GM21390 (cell line): ENCODE measurements around the gene ZBTB38.

ENCODE experiments used
- ATAC-seq: cut with Tn5 transposase; IDR thresholded peaks from one replicate; pipeline ENCODE4 v1.9.1; 2021; ENCODE audit not compliant: unreplicated experiment

Gene ZBTB38

GRCh38 chr3:141362736-141363135 lies 5.6 kb upstream of the ZBTB38 start:
- ATAC-seq: no peak

GRCh38 chr3:141365201-141365600 lies 3.1 kb upstream of the ZBTB38 start:
- ATAC-seq: no peak

- no peak for ATAC-seq
Observed at GRCh38 chr3:141366285-141367037, 1.8 kb upstream of the ZBTB38 start.

- no peak for ATAC-seq
Observed at GRCh38 chr3:141367038-141367730, 1.1 kb upstream of the ZBTB38 start.

- ATAC-seq: no peak
Observed at GRCh38 chr3:141368925-141369794, 856 bp downstream of the ZBTB38 start.

- ATAC-seq: peak; percentile 81
Observed at GRCh38 chr3:141370065-141370533, 1.8 kb downstream of the ZBTB38 start.

DNA sequence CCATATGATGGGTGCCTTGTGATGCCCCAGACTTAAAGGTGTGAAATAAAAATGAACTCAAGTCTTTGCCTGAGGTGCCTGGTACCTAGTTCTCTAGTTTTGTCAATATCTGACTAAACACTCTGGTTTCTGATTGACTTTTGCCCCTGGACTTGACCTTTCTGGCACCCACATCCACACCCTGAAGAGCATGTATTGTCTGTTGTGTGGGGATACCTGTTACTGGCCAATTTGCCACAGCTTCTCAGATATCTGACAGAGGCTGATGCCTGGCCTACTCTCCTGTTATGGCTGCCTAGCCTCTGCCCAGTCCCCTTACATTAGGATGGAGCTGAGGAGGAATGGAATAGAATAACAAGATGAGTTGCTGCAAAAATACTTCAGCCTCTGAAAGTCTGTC lies 3.6 kb downstream of the ZBTB38 start:
- ATAC-seq: peak; percentile 33

DNA sequence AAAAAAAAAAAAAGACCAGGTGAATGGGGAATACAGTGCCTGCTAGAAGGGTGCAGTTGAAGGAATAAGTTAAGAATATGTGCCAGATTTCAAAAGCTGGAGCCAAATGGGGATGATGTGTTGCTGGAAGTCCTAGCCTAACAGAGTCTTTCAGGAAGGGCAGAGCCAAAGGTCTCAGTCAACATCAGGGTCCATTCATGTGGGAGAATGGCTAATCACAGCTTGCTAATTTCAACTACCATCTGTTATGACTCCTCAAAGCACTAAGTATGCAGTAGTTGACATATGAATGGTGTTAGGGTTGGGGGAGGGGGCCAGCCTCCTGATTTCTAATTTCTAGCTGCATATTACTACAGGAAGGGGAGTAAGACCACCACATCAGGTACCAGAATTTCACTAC lies 4.4 kb downstream of the ZBTB38 start:
- no peak for ATAC-seq

- no peak for ATAC-seq
Observed at GRCh38 chr3:141373232-141373631, 4.9 kb downstream of the ZBTB38 start.

GRCh38 chr3:141373768-141374526 lies 5.6 kb downstream of the ZBTB38 start:
- no peak for ATAC-seq

GRCh38 chr3:141375381-141376301 lies 7.3 kb downstream of the ZBTB38 start:
- ATAC-seq: no peak

GRCh38 chr3:141377377-141377776 lies 9.1 kb downstream of the ZBTB38 start:
- ATAC-seq: no peak

GRCh38 chr3:141378556-141378955 lies 10.3 kb downstream of the ZBTB38 start:
- no peak for ATAC-seq

DNA sequence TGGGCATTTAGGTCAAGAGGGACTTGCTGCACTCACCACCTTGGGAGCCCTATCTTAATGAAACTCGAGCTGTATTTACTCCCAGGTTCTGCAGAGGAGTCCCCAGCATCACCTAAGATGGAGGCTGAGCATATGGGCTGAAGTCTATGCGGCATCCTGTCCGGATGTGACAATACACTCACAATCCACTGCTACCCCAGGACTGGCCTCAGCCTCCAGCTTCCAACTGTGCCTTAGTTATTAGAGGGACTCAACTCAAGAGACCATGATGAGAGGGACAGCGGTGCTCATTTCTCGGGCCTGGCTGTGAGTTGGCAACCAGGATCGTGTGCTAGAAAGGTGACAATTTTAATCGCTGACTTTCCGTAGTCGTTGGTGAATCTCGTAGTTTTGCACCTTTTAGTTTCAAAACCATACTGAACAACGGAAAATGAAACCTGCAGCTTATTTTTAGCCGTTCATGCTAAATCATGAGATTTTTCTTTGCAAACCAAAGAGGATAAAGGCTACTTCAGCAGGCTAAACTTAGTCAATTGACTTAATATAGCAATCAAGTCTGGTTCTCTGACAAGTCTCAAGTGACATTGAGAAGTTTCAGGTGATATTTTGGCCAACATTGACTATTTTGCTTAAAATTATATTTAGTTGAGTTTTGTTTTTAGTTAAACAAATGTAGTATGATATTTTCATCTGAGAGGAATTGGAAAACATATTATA lies 11.1 kb downstream of the ZBTB38 start:
- ATAC-seq: peak; percentile 50

- no peak for ATAC-seq
Observed at GRCh38 chr3:141380279-141380678, 12.0 kb downstream of the ZBTB38 start.

- ATAC-seq: peak; percentile 44
Observed at GRCh38 chr3:141380987-141381386, 12.7 kb downstream of the ZBTB38 start.

DNA sequence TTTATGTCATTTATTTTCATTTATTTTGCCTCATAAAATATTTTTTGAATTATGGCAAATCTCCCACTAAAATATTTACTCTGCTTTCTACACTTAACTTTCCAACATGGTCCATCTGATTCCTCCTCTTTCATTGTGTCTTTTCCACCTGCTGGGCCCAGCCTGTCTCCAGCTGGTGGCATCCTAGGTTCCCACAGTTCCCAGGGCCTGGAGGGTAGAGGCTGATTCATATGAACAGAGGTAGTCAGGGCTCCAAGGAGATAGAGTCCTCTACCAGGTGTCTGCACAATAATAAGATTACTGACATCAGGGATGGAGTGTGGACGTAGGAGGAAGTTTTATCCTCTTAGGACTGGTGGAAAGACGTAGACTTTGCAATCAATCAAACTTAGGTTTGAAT lies 14.3 kb downstream of the ZBTB38 start:
- no peak for ATAC-seq

DNA sequence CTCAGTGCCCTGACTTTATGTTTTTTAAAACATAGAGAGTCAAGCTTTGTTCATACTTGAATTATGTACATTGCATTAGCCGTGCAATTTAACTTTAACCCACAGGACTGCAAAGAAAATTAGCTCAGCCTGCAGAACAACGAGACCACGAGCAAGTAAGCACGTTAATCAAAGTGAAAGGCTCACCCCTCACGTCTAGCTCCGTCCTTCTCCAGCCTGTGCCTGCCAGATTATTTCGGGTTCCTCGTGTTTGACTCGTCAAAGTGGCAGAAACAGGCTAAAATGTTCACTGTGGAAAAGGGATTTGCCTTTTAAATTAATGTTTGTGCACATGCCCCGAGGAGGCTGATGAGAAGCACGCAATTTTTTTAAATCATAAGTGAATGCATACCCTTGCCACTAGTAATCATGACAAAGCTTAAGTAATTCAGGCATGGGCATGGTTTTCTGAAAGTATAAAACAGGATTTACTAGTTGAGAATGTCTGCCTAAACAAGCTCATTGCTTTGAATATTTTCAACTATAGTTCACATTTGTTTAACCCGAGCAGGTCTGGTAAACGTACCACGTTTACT lies 15.3 kb downstream of the ZBTB38 start:
- no peak for ATAC-seq

GRCh38 chr3:141384157-141384556 lies 15.9 kb downstream of the ZBTB38 start:
- no peak for ATAC-seq
